Endothelial cell of hepatic sinusoid (primary cell): ENCODE results near the gene TMEM63C.

Experiments
- in situ Hi-C: cut with HindIII; loops from 2 replicates; pipeline ENCODE4 v1.10.0; 2017; ENCODE audit warnings: low sequenced_read_pairs

The TMEM63C gene

DNA sequence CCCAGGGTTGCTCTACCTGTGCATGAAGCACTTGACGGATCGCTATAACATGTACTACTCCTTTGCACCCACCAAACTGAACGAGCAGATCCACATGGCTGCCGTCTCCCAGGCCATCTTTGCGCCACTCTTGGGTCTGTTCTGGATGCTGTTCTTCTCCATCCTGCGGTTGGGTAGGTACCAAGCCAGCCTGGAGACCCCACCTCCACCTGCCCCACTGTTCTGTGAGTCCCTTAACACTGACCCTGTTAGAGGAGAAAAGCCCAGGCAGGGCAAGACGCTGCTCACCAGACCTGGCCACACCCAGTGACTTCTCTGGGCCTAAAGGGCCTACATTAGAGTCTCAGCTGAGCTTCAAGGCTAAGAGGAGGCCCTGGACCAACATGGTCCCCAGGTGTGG is 67.7 kb downstream of the TMEM63C start:
- in situ Hi-C loops = no loop called here

DNA sequence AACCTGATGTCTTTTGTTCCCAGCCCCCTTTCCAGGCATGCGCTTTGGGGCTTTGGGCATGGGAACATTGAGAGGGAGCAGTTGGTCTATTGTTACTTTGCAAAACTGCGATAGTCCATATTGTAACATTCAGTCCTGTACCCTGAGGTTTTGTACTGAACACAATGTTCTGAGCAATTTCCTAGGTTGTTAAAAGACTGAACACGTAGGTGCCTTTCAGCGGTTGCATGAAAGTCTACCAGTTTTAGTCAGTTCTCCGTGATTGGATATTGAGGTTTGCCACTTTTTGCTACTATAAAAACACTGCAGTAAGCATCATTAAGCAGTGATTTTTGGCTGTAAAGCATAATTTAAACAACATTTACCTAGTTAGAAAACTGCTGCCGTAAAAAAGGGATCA is 69.3 kb downstream of the TMEM63C start:
- in situ Hi-C loops = no loop called here

DNA sequence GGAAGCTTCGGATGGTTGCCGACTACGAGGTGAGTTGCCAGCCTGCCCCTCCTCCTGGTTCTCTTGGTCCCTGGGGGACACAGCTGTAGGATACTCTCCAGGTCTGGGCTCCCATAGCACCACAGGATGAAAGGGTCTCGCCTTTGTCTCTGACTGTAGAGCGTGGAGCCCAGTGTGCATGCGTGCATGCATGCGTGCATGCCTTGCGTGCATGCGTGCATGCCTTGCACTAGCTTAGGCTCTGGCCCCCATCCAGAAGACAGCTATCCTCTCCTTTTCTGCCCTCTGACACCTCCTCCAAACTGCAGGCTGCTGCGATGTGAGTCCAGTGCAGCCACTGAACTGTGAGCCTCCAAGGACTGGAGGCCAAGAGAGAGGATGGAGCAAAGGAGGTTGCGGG is 70.3 kb downstream of the TMEM63C start:
- in situ Hi-C loops = no loop called here

DNA sequence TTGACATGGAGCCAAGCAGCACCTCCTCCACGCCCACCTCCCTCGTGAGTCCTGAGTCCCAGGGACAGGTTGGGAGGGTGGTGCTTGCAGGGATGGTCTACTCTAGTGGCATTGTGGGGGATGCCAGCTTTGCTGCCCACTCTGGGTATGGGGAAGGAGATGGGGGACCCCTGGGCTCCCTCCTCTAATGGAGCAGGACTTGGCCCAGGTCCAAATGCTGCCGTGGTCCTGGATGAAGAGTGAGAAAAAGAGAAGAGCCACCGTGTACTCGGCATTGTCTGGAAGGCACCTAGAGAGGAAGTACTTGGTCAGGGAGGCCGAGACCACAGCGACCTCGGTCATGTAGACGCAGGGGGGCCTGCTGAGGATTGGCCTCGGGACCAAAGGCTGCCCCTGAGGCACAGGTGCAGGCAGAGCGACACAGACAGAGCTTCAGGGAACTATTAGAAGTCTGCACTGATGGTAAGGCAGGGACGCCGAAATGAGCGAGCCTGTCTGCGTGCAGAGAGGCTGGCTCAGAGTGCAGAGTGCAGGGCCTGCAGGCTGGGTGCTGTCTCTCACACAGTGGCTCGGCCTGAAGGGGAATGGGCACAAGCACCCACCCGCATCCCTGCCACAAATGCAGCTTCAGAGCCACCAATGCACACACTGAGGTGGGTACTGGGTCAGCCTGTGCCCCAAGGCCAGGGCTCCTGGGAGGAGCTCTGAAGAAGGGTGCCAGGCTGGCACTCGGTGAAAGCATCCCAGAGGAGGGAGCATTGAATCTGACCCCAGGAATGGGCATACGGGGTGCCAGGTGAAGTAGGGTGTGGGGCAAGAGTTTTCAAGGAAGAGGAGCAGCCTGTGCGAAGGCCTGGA is 72.0 kb downstream of the TMEM63C start:
- in situ Hi-C loops = no loop called here

DNA sequence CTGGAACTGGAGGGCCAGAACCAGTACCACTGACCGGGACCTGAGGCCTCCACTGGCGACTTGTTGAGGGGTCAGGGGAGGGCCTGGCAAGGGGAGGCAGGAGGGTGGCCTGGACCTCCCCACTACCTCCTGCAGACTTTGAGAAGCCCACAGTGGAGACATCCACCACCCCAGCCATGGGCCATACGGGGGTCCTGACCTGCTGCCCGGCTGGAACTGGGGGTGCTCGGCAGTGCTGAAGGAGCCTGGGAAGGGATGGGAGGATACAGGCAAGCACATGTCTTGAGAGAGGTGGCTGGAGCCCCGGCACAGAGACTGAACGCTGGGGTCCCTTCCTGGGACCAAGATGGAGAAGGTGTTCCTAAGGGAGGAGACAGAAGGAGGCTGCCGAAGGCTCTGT is 75.1 kb downstream of the TMEM63C start:
- in situ Hi-C loops = no loop called here

DNA sequence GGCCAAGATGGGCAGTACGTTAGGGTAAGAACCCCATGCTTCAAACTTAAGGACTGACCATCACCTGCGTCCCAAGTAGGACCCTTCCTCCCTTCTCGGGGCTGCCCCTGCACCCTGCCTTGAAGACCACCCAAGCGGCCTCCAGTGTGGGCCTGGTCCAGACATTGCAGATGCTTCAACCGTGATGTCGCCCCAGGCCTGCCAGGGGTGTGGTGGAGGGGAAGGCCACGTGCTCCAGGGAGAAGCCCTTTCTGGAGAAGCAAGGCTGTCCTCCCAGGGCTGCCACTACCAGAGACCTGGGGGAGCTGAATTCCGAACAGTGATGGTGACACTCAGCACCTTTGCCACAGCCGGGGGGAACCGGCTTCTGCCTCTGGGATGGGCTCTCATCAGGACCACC is 76.1 kb downstream of the TMEM63C start:
- in situ Hi-C loops = no loop called here

DNA sequence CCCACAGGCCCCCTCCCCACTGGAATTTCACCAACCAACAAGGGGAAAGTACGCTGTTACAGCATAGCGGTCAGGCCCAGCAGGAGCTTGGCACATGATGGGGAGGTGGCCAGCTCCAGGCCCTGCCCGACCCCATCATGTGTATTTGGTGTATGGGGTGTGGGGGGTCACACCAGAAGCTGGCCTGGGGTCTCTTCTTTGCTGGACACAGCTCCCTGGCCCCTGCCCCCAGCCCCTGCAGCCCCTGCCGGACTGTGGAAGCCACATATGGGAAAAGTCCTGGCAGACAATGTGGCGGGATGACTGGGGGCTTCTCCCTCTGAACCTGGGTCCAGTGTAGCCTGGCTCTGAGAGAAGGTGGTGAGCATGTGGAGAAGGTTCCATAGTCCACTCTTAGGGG is 77.0 kb downstream of the TMEM63C start:
- in situ Hi-C loops = no loop called here

DNA sequence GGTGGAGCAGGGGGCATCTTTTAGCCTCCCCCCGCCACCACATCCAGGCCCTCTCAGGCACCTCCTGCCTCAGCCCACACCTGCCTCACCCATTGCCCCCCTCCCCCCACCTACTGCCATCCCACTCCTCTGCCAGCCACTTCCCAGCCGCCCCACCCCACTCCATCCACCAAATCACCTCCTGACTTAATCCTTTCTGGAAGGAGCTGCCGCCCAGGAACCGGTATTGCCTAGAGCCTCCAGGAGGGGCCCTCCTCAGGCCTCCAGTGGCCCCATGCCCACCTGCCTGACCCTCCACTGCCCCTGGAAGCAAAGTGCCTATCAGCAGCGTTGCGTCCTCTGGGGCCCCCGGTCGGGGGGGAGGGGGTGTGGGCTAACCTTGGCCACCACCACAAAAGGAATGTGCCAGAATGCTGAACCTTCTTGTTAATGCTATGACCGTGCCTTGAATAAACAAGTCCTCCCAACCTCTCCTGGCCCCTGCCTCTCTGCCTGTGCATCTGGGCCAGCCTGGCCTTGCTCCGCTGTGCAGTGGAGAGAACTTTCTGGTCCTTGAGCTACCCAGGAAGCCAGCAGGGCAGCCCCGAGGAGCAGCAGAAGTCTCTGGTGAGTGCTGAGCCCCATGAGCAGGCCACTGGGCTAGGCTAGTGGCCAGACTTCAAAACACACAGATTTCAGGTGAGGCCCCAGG is 77.6 kb downstream of the TMEM63C start:
- in situ Hi-C loops = no loop called here

DNA sequence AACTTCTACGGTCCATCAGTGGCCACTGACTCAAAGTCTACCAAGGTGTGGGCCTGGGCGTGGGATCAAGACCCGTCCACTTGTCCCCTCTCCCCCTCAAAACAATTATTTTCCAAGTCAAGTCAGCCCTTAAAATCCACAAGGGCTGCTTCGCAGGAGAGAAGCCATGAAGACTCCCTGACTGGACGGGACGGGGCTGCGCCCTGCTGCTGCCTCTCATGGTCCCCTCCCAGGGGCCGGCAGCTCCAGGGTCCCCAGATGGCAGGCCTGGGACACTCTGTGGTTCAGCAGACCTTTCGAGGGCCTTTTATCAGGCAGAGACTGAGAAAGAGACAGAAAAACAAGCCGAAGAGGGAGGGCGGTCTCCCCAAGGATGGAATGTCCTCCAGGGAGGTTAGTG is 78.6 kb downstream of the TMEM63C start:
- in situ Hi-C loops = no loop called here

DNA sequence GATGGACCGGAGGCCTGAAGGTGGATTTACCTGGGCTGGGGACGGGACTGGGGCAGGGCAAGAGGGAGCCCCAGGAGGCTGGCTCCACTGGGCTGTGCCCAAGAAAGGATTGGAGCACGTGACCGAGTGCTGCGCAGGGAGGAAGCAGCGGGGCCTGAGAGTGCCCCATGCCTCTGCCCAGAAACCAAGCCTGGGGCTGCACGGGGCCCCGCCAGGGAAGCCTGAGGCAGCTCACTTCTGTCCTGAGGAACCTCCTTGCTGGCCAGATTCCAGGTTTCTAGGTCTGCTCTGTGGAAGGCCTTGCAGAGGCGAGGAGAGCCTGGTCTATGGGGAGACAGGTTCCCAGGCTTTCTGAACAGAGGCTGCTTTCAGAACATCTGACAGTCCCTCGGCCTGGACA is 79.0 kb downstream of the TMEM63C start:
- in situ Hi-C loops = no loop called here

DNA sequence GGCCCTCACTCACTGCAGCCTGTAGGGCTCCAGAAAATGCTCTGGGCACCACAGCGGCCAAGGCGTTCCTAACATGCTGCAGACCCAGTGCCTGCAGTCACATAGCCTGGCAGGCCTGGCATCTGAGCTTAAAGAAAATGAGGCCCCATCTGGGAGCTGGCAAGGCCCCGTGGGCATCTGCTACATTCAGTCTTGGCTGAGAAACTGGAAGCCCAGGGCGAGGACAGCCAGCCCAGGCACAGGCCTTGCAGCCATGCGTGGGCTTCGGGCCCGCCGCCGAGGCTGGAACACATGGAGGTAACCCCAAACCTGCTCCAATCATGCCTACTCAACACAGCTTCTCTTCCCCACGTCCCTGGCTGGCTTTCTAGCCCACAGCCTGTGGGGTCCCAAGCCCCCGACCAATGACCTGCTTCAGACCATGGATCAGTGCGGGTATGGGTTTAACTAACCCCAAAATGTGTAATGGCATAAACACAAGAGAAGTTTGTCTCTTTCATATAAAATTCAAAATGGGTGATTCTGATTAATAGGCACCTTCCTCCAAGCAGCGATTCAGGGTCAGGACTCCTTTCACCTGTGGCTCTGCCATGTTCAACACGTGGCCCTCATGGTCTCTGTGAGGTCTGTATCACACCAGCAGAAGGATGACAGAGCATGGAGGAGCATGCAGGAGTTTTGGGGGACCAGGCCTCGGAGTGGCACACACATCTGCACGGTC is 83.0 kb downstream of the TMEM63C start:
- in situ Hi-C loops = no loop called here

DNA sequence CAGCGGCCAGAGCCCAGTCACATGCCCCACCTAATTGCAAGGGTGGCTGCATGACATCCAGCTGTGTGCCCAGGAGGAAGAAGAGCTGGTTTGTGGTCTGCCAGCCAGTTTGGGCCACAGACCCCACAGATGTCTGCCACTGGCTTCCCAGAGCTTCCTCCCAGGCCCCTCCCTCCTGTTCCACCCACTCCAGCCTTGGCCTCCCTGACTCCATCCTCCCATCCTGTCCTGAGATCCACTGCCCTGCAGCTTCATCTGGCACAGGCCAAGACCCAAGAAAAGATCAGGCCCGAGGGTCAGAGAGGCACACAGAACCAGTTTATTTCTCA is 83.6 kb downstream of the TMEM63C start:
- in situ Hi-C loops = no loop called here

DNA sequence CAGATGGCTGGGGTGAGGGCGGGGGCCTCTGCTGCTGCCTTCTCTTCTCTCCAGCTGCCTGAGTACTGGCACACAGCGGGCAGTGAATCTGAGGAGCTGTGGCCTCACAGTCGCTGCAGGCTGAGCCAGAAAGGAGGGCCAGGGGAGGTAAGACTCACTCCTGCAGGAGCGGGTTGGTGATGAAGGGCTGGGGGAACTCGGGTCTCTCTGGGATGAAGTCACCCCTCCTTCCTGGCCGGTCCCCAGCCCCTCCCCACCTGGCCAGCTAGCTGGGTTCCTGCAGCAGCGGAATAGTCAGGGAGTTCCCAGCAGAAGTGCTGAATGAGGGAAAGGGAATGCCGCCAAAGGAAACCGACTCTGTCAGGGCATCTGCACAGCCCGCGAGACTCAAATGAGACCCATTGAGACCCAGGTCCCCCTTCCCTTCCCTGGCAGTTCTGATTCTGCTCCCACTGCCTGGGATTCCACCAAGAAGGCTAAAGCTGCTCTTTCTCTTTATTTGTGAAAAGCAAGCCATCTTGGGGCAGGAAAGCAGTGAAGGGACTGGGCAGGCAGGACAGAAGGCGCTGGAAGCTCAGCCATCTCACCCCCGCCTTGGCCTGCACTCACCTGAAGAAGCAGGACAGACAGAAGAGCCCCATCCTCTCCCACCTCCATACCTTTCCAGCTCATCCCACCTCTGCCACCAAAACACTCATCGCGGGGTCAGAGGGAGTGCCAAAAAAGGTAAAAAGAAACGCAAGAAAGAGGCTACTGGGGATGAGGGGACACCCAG is 84.2 kb downstream of the TMEM63C start:
- in situ Hi-C loops = no loop called here

DNA sequence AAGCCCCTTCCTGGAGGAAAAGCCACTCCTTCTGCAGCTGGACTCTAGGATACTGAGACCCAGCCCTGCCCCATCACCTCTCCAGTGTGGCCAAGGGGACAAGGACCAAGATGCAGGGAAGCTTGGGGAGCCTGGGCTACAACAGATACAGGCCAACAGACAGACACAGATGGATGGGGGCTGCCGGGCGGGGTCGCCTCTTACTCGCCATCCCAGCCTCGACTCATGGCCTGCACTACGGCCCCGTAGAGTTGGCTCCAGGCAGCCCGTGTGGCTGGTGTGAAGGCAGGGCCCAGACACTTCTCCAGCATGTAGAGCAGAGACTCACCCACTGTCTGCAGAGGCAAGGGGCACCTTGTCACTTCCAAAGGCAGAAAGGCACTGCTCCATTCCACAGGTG is 84.7 kb downstream of the TMEM63C start:
- in situ Hi-C loops = no loop called here

DNA sequence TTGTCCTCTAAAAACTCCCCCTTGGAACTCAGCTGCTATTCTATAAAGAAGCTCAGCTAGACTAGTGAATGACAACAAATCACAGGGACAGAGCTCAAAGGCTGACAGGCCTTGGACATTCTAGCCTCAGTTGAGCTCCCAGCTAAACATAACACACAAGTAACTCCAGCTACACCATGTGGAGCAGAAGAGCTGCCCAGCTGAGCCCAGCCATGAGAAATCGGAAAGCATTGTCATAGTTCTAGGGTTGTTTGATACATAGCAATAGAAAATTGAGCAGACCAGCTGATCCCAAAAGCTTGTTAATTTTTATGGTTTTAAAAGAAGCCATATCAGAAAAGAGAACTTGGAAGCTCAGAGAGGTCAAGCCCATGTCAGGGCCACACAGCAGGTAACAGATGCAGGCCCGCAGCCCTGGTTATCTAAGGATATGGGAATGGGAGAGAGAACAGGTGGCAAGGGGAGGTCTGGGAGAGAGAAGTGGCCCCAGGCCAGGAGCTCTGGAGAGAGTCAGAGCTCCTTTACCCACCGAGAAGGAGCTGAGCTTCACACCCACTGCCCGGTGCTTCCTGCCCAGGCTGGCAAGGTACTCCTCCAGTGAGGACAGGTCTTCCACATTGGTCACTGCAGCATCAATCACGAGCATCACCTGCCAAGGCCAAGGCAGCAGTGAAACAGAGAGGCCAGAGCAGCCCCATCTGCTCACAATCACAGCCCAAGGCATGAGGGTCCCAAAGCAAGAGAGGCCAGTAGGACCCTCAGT is 86.5 kb downstream of the TMEM63C start:
- in situ Hi-C loops = no loop called here

DNA sequence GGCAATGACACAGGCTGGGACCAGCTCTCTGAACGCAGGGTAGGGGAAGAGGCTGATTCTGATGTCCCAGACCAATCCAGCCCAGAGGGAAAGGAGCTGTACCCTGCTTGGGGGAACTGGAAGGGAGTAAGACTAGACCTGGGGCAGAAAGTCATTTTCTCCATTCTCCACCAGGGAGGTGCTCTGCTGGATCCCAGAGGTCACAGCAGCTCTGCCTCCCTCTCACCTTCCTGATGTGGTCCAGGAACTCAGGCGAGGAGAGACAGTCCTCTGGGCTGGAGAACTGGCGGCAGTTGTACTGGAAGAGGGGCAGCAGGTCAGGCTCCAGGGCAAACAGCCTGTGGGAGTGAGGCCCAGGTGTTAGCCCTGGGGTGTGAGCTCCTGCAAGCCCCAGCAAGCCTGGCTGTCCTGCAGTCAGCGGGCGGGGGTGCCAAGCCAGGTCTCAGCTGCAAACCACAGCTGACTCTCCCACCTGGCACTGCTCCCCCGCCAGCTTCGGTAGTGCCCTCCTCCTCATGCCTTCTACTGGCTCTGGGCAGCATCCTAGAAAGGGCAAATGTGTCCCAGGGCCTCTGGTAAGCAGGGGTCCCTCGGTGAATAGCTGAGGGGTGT is 87.5 kb downstream of the TMEM63C start:
- in situ Hi-C loops = no loop called here

DNA sequence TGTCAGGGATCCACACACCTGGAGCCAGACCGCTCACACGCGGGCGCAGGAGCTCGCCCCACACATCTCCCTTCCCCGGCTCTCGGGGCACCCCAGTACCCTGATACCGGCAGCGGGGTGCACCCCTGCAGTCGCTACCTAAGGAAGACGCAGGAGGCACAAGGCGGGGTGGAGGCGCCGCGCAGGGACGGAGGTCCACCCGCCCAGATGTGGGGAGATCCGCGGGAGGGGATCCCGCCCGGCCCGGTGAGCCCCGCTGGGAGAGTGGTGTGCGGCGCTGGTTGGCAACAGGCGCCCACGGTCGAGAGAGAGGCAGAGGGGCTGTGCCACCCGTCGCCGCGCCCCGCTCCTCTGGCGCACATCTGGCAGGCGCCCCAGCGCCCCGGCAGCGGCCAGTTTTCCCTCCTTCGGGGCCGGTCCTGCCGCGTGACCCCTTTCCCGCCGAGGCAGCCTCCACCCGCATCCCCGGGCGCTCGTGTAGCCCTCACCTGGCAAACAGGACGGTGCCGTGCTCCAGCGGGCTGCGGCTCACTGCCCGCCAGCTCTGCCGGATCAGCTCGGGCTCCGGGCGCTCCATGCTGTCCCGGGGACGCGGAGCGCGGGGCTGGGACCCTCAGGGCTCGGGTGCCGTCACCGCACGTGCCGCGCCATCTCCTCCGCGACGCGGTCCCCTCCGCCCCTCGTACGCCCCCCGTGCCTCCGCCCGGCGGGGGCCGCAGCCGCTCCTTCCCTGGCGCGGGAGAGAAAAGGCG is 88.9 kb downstream of the TMEM63C start:
- in situ Hi-C loops = no loop called here

DNA sequence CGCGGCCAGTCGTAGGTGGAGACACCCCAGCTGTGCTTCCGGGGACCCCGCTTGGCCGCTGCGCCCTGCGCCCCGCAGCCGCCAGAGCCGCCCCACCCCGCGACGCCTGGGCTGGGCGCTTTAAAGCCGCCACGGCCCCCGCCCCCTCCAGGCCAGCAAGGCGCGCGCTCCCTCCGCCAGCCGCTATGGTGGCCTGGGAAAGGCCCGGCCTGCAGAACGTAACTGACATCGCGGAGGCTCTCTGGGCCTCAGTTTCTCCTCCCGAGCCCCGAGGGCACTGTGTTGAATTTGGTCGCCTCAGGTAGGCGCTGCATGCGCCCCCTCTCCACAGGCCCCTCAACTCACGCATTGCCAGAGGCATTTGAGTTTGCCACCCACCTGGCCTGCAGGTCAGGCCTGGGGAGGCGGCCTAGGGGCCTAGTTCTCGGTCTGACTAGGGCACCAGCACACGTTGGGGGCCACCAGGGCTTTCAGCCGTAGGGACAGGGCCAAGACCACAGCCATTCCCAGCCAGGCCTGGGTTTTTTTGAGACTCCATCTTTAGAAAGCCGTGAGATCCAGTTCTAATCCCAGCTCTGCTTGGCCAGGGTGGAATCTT is 89.6 kb downstream of the TMEM63C start, which contains the start of gene NGB:
Gene NGB (minus strand): TSS at position 94 of the 598 bp plus-strand sequence. CDS start 269 bp downstream, outside the sequence.
- in situ Hi-C loops = no loop called here

DNA sequence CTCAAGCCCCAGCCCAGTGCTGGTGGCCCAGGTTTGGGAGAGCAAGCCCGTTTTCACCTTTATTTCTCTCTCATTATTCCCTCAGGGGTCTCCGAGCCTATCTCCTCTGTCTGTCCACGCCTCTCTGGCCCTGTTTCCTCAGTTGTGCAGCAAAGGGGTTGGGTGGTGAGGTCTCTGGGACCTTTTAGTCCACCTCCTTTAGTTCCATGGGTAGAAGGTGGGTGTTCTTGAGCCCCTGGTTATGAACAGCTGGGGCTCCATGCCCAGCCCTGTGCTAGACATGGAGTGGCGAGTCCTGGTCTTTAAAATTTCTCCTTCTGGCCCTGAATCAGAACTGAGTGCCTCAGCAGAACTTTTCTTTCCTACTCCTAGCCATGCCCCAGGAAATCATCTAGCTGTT is 90.7 kb downstream of the TMEM63C start:
- in situ Hi-C loops = no loop called here
